ENCODE results near the gene SAFB. TPM values are rescaled to one million over a fixed set of nuclear protein-coding genes. Genes with fewer than 3 reads are reported as not detected.

SAFB gene
- total RNA-seq, 1 donor from 2014 or later: 115 TPM

GRCh38 chr19:5623397-5624017 is 624 bp downstream of the SAFB start:
- DNase-seq (ENCODE audit: low spot score) (peak; percentile 66), ATAC-seq (no peak)
- intact Hi-C loops (cut with DNase I): no loop called here

- intact Hi-C loops (cut with DNase I): no loop called here
- ATAC-seq (no peak), DNase-seq (ENCODE audit: low spot score) (peak; percentile 65)
Measured at GRCh38 chr19:5624018-5624663, 1.3 kb downstream of the SAFB start.

- DNase-seq (ENCODE audit: low spot score) (no peak), ATAC-seq (no peak)
- intact Hi-C loops (cut with DNase I): no loop called here
Measured at GRCh38 chr19:5624741-5625278, 1.9 kb downstream of the SAFB start.

GRCh38 chr19:5625641-5626040 is 2.8 kb downstream of the SAFB start:
- ATAC-seq (no peak), DNase-seq (ENCODE audit: low spot score) (no peak)
- intact Hi-C loops (cut with DNase I): no loop called here

- ATAC-seq (no peak), DNase-seq (ENCODE audit: low spot score) (peak; percentile 76)
- intact Hi-C loops (cut with DNase I): no loop called here
Measured at GRCh38 chr19:5627395-5627904, 4.6 kb downstream of the SAFB start.

- ATAC-seq: no peak
- intact Hi-C loops (cut with DNase I): no loop called here
- no peak for DNase-seq (ENCODE audit: low spot score)
Measured at GRCh38 chr19:5628461-5628860, 5.6 kb downstream of the SAFB start.

GRCh38 chr19:5628919-5629481 is 6.1 kb downstream of the SAFB start:
- intact Hi-C loops (cut with DNase I): no loop called here
- DNase-seq (ENCODE audit: low spot score) (no peak), ATAC-seq (no peak)

GRCh38 chr19:5631567-5632240 is 8.8 kb downstream of the SAFB start:
- intact Hi-C loops (cut with DNase I): no loop called here
- DNase-seq (ENCODE audit: low spot score) (no peak), ATAC-seq (peak; percentile 71)

- intact Hi-C loops (cut with DNase I): no loop called here
- DNase-seq (ENCODE audit: low spot score): no peak
- ATAC-seq: peak; percentile 16
Measured at GRCh38 chr19:5632241-5632612, 9.3 kb downstream of the SAFB start.

- DNase-seq (ENCODE audit: low spot score): no peak
- intact Hi-C loops (cut with DNase I): no loop called here
- no peak for ATAC-seq
Measured at GRCh38 chr19:5632657-5633056, 9.8 kb downstream of the SAFB start.

GRCh38 chr19:5635427-5635826 is 12.5 kb downstream of the SAFB start:
- DNase-seq (ENCODE audit: low spot score): no peak
- ATAC-seq: no peak
- intact Hi-C loops (cut with DNase I): no loop called here

- no peak for DNase-seq (ENCODE audit: low spot score)
- no peak for ATAC-seq
- intact Hi-C loops (cut with DNase I): no loop called here
Measured at GRCh38 chr19:5637971-5638370, 15.1 kb downstream of the SAFB start.

GRCh38 chr19:5641171-5641570 is 18.3 kb downstream of the SAFB start:
- ATAC-seq (no peak), DNase-seq (ENCODE audit: low spot score) (no peak)

GRCh38 chr19:5642204-5642603 is 19.3 kb downstream of the SAFB start:
- ATAC-seq (no peak), DNase-seq (ENCODE audit: low spot score) (no peak)
- intact Hi-C loops (cut with DNase I): no loop called here

More at GRCh38 chr19:5641171-5641570, 18.3 kb downstream of the SAFB start:
- intact Hi-C loops (cut with DNase I): no loop called here

- ATAC-seq (no peak), DNase-seq (ENCODE audit: low spot score) (no peak)
- intact Hi-C loops (cut with DNase I): no loop called here
Measured at GRCh38 chr19:5643060-5643459, 20.2 kb downstream of the SAFB start.

- no peak for DNase-seq (ENCODE audit: low spot score)
- no peak for ATAC-seq
- intact Hi-C loops (cut with DNase I): no loop called here
Measured at GRCh38 chr19:5644037-5644436, 21.2 kb downstream of the SAFB start.

GRCh38 chr19:5645409-5645808 is 22.5 kb downstream of the SAFB start:
- no peak for ATAC-seq
- peak; percentile 7 for DNase-seq (ENCODE audit: low spot score)
- intact Hi-C loops (cut with DNase I): no loop called here

GRCh38 chr19:5646703-5647102 is 23.8 kb downstream of the SAFB start:
- intact Hi-C loops (cut with DNase I): no loop called here
- no peak for DNase-seq (ENCODE audit: low spot score)
- no peak for ATAC-seq

GRCh38 chr19:5648464-5648863 is 25.6 kb downstream of the SAFB start:
- intact Hi-C loops (cut with DNase I): no loop called here
- no peak for ATAC-seq
- DNase-seq (ENCODE audit: low spot score): no peak

- no peak for DNase-seq (ENCODE audit: low spot score)
- ATAC-seq: no peak
- intact Hi-C loops (cut with DNase I): no loop called here
Measured at GRCh38 chr19:5651361-5651760, 28.5 kb downstream of the SAFB start.

Measured in sciatic nerve (tissue), 2 donors.